Mucosa of descending colon (tissue), 3 donors: Measurements from ENCODE around the gene PRKACG. TPM values are rescaled to one million over a fixed set of nuclear protein-coding genes. Genes with fewer than 3 reads are reported as not detected.

Experiments
- ATAC-seq: fragments of 200-7000 bp; cut with Tn5 transposase; one replicate; pipeline ENCODE4 v1.9.1; 2020; ENCODE audit warnings: mild to moderate bottlenecking, moderate library complexity
- DNase-seq, 3 donors: peaks; one replicate each; pipeline ENCODE4 v3.0.0-alpha.2; 2020
- H3K36me3 ChIP-seq: fragments of 200-600 bp; one replicate; pipeline ENCODE4 v1.8.0; 2021; ENCODE audit warnings: low read depth, mild to moderate bottlenecking
- H3K4me1 ChIP-seq: fragments of 200-600 bp; one replicate; pipeline ENCODE4 v1.8.0; 2021; ENCODE audit warnings: low read depth, mild to moderate bottlenecking
- H3K4me3 ChIP-seq: fragments of 200-600 bp; one replicate; pipeline ENCODE4 v1.8.0; 2021; ENCODE audit warnings: mild to moderate bottlenecking
- H3K9me3 ChIP-seq: fragments of 200-600 bp; one replicate; pipeline ENCODE4 v1.8.0; 2021; ENCODE audit warnings: mild to moderate bottlenecking
- CTCF ChIP-seq: fragments of 200-600 bp; IDR thresholded peaks from one replicate; pipeline ENCODE4 v1.8.0; 2022; ENCODE audit warnings: antibody characterized with exemption, mild to moderate bottlenecking
- intact Hi-C, 2 donors: fragments of 100-400 bp; cut with DNase I in 1 of 2; cut with micrococcal nuclease in 1 of 2; formaldehyde crosslinking; loops; one replicate each; pipeline versions ENCODE4 v1.11.0 to v1.11.1; 2022; cut with DNase I, micrococcal nuclease
- total RNA-seq, 3 donors: library from RNA; stranded (reverse); fragmentation: NEBNext Ultra II Directional in 2 of 3; extraction: Animal tissue kit (Norgen Biotek cat#: 25700) in 2 of 3; gene quantifications; one replicate each; pipeline versions ENCODE4 v1.2.1 to v1.2.4, GENCODE V29; 2021 to 2023
- donor health status: DM: no; HTN: no; CAD: no; lungs with moderate emphysema.
- donor health status: DM: no; HTN: no; CAD: no.
- donor health status: DM: no; HTN: yes; CAD: no.

PRKACG gene
- total RNA-seq, 3 donors from 2014 or later, result not detected

- DNase-seq (peak in 1 of 3 donors; percentile 29), ATAC-seq (peak; percentile 13)
- Histone ChIP-seq H3K4me1 (peaks cover 36% of the 10 kb centered on the region), H3K4me3 (no peak overlapping the region), H3K9me3 (no peaks in the 10 kb centered on the region), H3K36me3 (no peaks in the 10 kb centered on the region)
- intact Hi-C loops, result no loop called here
- no peak for TF ChIP-seq CTCF
Measured at GRCh38 chr9:68980341-68980914, 33.5 kb downstream of the PRKACG start.

DNA sequence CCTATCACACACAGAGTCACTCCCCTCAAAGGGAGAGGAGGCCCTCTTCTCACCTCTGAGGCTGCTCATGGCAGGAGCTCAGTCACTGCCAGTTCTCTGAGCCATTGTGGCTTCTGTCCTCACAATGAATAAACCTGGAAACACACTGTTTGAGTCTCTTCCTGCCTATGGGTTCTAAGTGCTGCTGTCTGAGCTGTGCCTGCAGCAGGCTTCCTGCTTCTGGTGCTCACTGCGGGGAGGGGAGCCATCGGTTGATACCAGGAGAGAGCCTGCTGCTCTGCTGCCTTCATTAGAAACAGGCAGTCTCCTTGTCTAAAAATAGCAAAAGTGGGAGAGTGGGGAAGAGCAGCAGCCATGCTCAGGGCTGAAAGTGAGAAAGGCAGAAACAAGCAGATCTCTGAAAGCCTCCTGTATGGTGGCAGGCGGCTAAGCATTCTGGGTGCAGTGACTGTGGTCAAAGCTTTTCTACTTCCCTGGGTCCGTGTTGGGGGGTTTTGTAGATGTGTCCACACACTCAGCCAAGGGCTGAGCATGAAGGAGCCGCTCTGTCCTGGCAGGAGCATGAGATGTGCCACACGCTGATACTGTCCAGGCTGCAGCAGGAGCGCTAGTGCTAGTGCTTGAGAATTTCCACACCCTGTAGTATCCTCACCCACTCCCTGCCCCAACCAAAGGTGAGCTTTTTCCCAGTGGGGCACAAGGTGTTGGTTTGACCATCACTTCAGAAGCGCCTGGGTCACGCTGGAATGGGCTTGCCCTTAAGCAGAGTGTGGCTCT is 34.2 kb downstream of the PRKACG start:
- Histone ChIP-seq H3K9me3 (no peaks in the 10 kb centered on the region), H3K4me1 (peaks cover 43% of the 10 kb centered on the region), H3K4me3 (no peak overlapping the region), H3K36me3 (no peaks in the 10 kb centered on the region)
- intact Hi-C loops, result no loop called here
- no peak for TF ChIP-seq CTCF
- peak; percentile 33 for ATAC-seq
- peak in 2 of 3 donors; percentile 37 to 49 for DNase-seq

GRCh38 chr9:68978501-68978900 is 35.4 kb downstream of the PRKACG start:
- no peak for ATAC-seq
- Histone ChIP-seq H3K4me3 (no peak overlapping the region), H3K4me1 (peaks cover 42% of the 10 kb centered on the region), H3K9me3 (no peaks in the 10 kb centered on the region), H3K36me3 (no peaks in the 10 kb centered on the region)
- no peak for TF ChIP-seq CTCF
- DNase-seq, result no peak
- intact Hi-C loops, result no loop called here

DNA sequence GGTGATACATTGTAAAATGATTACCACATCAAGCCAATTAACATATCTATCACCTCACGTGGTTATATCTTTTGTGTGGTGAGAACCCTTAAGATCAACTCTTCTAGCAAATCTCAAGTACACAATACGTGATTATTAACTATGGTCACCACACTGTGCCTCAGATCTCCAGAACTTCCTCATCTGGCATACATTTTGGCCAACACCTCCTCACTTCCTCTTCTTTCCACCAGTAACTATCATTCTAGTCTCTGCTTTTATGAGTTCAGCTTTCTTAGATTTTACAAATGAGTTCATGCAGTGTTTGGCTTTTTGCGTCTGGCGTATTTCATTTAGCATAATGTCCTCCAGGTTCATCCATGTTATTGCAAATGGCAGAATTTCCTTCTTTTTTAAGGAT is 35.8 kb downstream of the PRKACG start:
- TF ChIP-seq CTCF, result no peak
- H3K4me3 ChIP-seq, result no peak overlapping the region
- intact Hi-C loops, result no loop called here
- ATAC-seq, result no peak
- no peaks in the 10 kb centered on the region for H3K9me3 ChIP-seq
- no peak for DNase-seq
- H3K4me1 ChIP-seq, result peaks cover 38% of the 10 kb centered on the region
- no peaks in the 10 kb centered on the region for H3K36me3 ChIP-seq

GRCh38 chr9:68975365-68976043 is 38.4 kb downstream of the PRKACG start:
- H3K4me3 ChIP-seq, result no peak overlapping the region
- peak; percentile 75 for ATAC-seq
- TF ChIP-seq CTCF, result no peak
- H3K36me3 ChIP-seq, result no peaks in the 10 kb centered on the region
- no peak for DNase-seq
- H3K4me1 ChIP-seq, result peaks cover 19% of the 10 kb centered on the region
- H3K9me3 ChIP-seq, result no peaks in the 10 kb centered on the region
- intact Hi-C loops, result no loop called here
